Heart right ventricle (tissue), 16 donors: ENCODE results near the gene SAG. TPM values are rescaled to one million over a fixed set of nuclear protein-coding genes. Genes with fewer than 3 reads are reported as not detected.

Source experiments
- ATAC-seq, 8 donors: fragments of 200-7000 bp; cut with Tn5 transposase; one replicate each; pipeline ENCODE4 v1.9.1; 2020; ENCODE audit warnings: mild to moderate bottlenecking in 8 of 8, moderate library complexity in 8 of 8, moderate number of reproducible peaks in 1 of 8
- DNase-seq, 2 donors: peaks; one replicate each; pipeline ENCODE4 v3.0.0-alpha.2; 2020
- H3K27ac ChIP-seq, 10 donors: fragments of 200-600 bp; sonication (generic) in 2 of 10; one replicate each; pipeline versions ENCODE4 v1.5.0 to v1.8.0; 2020 to 2022; ENCODE audit warnings: mild to moderate bottlenecking in 3 of 10
- H3K27me3 ChIP-seq, 7 donors: fragments of 200-600 bp; one replicate each; pipeline ENCODE4 v1.8.0; 2021 to 2022; ENCODE audit warnings: mild to moderate bottlenecking in 2 of 7
- H3K36me3 ChIP-seq, 9 donors: fragments of 200-600 bp; sonication (generic) in 1 of 9; one replicate each; pipeline versions ENCODE4 v1.5.0 to v1.8.0; 2020 to 2022; ENCODE audit warnings: mild to moderate bottlenecking in 2 of 9
- H3K4me1 ChIP-seq, 9 donors: fragments of 200-600 bp; sonication (generic) in 1 of 9; one replicate each; pipeline versions ENCODE4 v1.5.0 to v1.8.0; 2020 to 2022; ENCODE audit warnings: mild to moderate bottlenecking in 4 of 9
- H3K4me3 ChIP-seq, 10 donors: fragments of 200-600 bp; sonication (generic) in 2 of 10; one replicate each; pipeline versions ENCODE4 v1.5.0 to v1.8.0; 2020 to 2022; ENCODE audit warnings: mild to moderate bottlenecking in 7 of 10, moderate library complexity in 2 of 10
- H3K9me3 ChIP-seq, 11 donors: fragments of 200-600 bp in 10 of 11; sonication (generic) in 2 of 11; one replicate each; pipeline versions ENCODE4 v1.5.0 to v1.8.0; 2013 to 2022; ENCODE audit warnings: mild to moderate bottlenecking in 2 of 11, control low read depth in 1 of 11, moderate library complexity in 1 of 11
- WGBS, 2 donors: extraction: QIAGEN DNeasy Blood & Tissue Kit; methylation state at CpG; one replicate each; pipeline ENCODE4 v1.1.7; 2013; ENCODE audit warnings: inconsistent platforms in 1 of 2; 5-methylcytosine and 5-hydroxymethylcytosine counted together
- intact Hi-C, 10 donors: fragments of 100-400 bp; cut with DNase I; formaldehyde crosslinking; loops; one replicate each; pipeline versions ENCODE4 v1.11.1 to v1.14.2; 2022
- polyA plus RNA-seq, 2 donors: library from polyadenylated mRNA; stranded (reverse); fragments of 200-250 nt; gene quantifications; one replicate each; pipeline ENCODE4 v1.2.3, GENCODE V29; 2013
- total RNA-seq, 10 donors: library from RNA; stranded (reverse); fragmentation: NEBNext Ultra II Directional in 3 of 10; extraction: Animal tissue kit (Norgen Biotek cat#: 25700) in 3 of 10; gene quantifications; one replicate each; pipeline versions ENCODE4 v1.2.1 to v1.2.4, GENCODE V29; 2021 to 2023
- TF ChIP-seq, protein P1 (sequence below), 9 donors: fragments of 200-600 bp; sonication (generic) in 2 of 9; IDR thresholded peaks; one replicate each; pipeline versions ENCODE4 v1.5.0 to v1.8.0; 2021 to 2022; ENCODE audit warnings: antibody characterized with exemption in 9 of 9, mild to moderate bottlenecking in 5 of 9, moderate library complexity in 1 of 9
- donor health status: Arrhythmogenic right ventricular cardiomyopathy.
- donor health status: ischemic (EF 13 %, LVEDD 7.1; RV severe dilation, severe dysfunction).
- donor health status: healthy with polysubstance abuse.
- donor health status: DM: no; HTN: yes; CAD: no.
- donor health status: DM: no; HTN: no; CAD: no.
- donor health status: ischemic (EF 25% LVEDD 6.9; RV normal size, moderate dysfunction).
- donor health status: ischemic (EF 25% LVEDD 5.7; RV mildly dilated, moderate dysfunction).
- donor health status: healthy.
- donor health status: DM: yes; HTN: yes; CAD: no.
- donor health status: Ischemic cardiomyopathy.
- donor health status: ischemic (EF 35%, LVEDD 5.7; RV mildly dilated, moderate dysfunction).
- donor health status: nonischemic (EF 11% LVEDD 7.7; RV severe dilation, severe dysfunction).
- donor health status: DM: yes; HTN: yes; CAD: no.
- donor health status: PGD.
- donor health status: ischemic (EF 29% LVEDD 5.4; RV normal size, mild dysfunction).
- donor health status: nonischemic (EF 23%, LVEDD 6.1; RV moderate dilation, normal function).

SAG gene
- total and polyA plus RNA-seq, 12 donors, result not detected

DNA sequence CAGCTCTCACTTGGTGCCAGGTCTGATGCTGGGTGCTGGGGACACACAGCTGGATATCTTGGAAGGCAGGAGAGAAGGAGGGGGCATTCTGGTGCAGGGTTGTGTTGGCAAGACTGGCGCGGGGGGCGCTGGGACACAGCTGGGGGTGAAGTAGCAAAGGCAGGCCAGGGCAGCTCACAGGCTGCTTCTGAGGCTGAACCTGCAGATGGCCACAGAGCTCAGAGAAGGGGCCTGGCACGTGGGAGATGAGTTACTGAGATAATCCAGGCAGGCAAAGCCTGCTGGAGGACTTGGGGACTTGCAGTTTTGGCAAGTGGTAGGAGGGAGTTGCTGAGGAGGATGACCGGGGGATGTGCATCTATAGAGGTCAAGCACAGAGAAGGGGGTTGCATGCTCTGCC is 30.4 kb downstream of the SAG start:
- 62 to 73% methylated on average over 5 of the region's 5 CpGs for WGBS, 2 donors
- intact Hi-C loops, result no loop called here
- H3K36me3 ChIP-seq, result no peaks in the 10 kb centered on the region
- peaks cover 0 to 5% (median 0%) of the 10 kb centered on the region in 7 donors for H3K27me3 ChIP-seq
- DNase-seq (no peak), ATAC-seq (no peak)
- peaks cover 0 to 18% (median 0%) of the 10 kb centered on the region in 9 donors for H3K4me1 ChIP-seq
- H3K27ac ChIP-seq, result no peak overlapping the region
- H3K9me3 ChIP-seq, result peaks cover 0 to 5% (median 0%) of the 10 kb centered on the region in 11 donors
- TF ChIP-seq, protein P1, sequence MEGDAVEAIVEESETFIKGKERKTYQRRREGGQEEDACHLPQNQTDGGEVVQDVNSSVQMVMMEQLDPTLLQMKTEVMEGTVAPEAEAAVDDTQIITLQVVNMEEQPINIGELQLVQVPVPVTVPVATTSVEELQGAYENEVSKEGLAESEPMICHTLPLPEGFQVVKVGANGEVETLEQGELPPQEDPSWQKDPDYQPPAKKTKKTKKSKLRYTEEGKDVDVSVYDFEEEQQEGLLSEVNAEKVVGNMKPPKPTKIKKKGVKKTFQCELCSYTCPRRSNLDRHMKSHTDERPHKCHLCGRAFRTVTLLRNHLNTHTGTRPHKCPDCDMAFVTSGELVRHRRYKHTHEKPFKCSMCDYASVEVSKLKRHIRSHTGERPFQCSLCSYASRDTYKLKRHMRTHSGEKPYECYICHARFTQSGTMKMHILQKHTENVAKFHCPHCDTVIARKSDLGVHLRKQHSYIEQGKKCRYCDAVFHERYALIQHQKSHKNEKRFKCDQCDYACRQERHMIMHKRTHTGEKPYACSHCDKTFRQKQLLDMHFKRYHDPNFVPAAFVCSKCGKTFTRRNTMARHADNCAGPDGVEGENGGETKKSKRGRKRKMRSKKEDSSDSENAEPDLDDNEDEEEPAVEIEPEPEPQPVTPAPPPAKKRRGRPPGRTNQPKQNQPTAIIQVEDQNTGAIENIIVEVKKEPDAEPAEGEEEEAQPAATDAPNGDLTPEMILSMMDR (IDR thresholded peaks at IDR 0.05), result no peak
- no peak overlapping the region for H3K4me3 ChIP-seq

DNA sequence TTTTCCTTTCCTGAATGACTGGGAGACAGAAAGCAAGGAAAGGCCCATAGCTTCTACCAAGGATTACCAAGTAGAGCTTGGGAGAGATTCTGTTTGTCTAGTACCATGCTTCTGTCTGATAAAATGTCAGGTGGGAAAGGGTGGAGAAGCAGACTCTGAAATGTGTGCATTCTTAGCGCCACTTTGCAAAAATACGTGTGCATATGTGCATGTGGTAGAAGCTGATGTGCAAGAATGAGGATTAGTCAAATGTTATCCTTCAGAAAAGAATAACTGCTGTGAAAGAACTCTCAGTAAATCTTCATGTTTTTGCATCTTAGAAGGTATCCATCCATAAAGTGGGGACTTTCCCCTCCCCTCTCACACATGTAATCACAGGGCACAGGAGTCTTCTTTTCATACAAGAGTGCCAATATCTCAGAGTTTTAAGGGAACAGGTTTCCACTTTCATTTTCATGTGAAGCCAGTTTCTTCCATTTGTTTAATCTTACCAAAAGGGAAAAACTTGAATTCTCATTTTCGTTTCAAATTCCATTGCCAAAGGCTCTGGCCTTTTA is 31.3 kb downstream of the SAG start:
- TF ChIP-seq, protein P1 (IDR thresholded peaks at IDR 0.05), result no peak
- intact Hi-C loops, result no loop called here
- Histone ChIP-seq H3K4me1 (peaks cover 0 to 10% (median 0%) of the 10 kb centered on the region in 9 donors), H3K27me3 (peaks cover 0 to 5% (median 0%) of the 10 kb centered on the region in 7 donors), H3K4me3 (no peak overlapping the region), H3K36me3 (no peaks in the 10 kb centered on the region), H3K27ac (peak overlapping the region in 1 of 10 donors; percentile 44), H3K9me3 (peaks cover 0 to 5% (median 0%) of the 10 kb centered on the region in 11 donors)
- ATAC-seq (no peak), DNase-seq (no peak)
- WGBS, 2 donors, result 88 to 95% methylated on average over 3 of the region's 3 CpGs

DNA sequence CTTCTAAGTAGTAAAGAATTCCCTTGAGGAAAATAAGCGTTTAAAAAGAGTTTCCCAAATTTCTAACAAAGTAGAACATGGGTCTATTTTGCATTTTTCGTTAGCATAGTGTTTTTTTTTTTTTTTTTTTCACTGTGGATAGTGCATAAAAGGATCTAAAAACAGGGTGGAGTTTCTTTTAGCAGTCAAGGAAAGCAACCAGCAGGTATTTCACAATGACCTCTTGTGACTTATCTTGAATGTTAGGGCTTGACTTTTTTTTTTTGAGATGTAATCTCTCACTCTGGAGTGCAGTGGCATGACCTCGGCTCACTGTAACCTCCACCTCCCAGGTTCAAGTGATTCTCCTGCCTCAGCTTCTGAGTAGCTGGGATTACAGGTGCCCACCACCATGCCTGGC is 31.8 kb downstream of the SAG start:
- H3K4me3 ChIP-seq, result no peak overlapping the region
- ATAC-seq, result no peak
- peaks cover 0 to 5% (median 0%) of the 10 kb centered on the region in 7 donors for H3K27me3 ChIP-seq
- peaks cover 0 to 8% (median 0%) of the 10 kb centered on the region in 9 donors for H3K4me1 ChIP-seq
- TF ChIP-seq, protein P1 (IDR thresholded peaks at IDR 0.05), result no peak
- no peaks in the 10 kb centered on the region for H3K36me3 ChIP-seq
- H3K9me3 ChIP-seq, result peaks cover 0 to 5% (median 0%) of the 10 kb centered on the region in 11 donors
- intact Hi-C loops, result no loop called here
- H3K27ac ChIP-seq, result peak overlapping the region in 1 of 10 donors; percentile 44
- DNase-seq, result no peak
- WGBS, 2 donors, result 48 to 58% methylated on average over 3 of the region's 3 CpGs

DNA sequence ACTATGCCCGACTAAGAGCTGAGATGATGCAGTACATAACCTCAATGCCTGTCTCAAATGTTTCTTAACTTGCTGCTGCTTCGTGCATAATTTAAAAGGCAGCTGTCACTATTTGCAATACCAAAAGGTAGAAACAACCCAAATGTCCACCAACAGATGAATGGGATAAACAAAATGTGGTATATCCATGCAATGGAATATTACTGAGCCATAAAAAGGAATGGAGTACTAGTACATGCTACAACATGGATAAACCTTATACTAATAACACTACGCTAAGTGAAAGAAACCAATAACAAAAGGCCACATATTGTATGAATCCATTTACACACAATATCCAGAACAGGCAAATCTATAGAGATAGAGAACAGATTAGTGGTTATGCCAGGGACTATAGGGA is 33.7 kb downstream of the SAG start:
- Histone ChIP-seq H3K27ac (no peak overlapping the region), H3K9me3 (peaks cover 0 to 5% (median 0%) of the 10 kb centered on the region in 11 donors), H3K4me1 (peaks cover 0 to 8% (median 0%) of the 10 kb centered on the region in 9 donors), H3K36me3 (no peaks in the 10 kb centered on the region), H3K4me3 (no peak overlapping the region), H3K27me3 (peaks cover 0 to 5% (median 0%) of the 10 kb centered on the region in 7 donors)
- intact Hi-C loops, result loop anchor here in 1 of 10 donors (10.0 kb wide), 1 partner anchor 504 kb away; no protein-coding TSS in a partner anchor
- DNase-seq (no peak), ATAC-seq (no peak)
- TF ChIP-seq, protein P1 (IDR thresholded peaks at IDR 0.05), result no peak
- 97 to 98% methylated on average over 3 of the region's 3 CpGs for WGBS, 2 donors
